ENCODE results near the gene TNK1. TPM values are rescaled to one million over a fixed set of nuclear protein-coding genes. Genes with fewer than 3 reads are reported as not detected.

The TNK1 gene
- total RNA-seq (2014; rRNA removed; shearing (Covaris generic)): 1.0 and 2.4 TPM in 2 replicates

GRCh38 chr17:7380855-7381683, at the start of gene TNK1:
Gene TNK1 (plus strand): TSS chr17:7381089. CDS start chr17:7382927, 1,838 bp downstream.

DNA sequence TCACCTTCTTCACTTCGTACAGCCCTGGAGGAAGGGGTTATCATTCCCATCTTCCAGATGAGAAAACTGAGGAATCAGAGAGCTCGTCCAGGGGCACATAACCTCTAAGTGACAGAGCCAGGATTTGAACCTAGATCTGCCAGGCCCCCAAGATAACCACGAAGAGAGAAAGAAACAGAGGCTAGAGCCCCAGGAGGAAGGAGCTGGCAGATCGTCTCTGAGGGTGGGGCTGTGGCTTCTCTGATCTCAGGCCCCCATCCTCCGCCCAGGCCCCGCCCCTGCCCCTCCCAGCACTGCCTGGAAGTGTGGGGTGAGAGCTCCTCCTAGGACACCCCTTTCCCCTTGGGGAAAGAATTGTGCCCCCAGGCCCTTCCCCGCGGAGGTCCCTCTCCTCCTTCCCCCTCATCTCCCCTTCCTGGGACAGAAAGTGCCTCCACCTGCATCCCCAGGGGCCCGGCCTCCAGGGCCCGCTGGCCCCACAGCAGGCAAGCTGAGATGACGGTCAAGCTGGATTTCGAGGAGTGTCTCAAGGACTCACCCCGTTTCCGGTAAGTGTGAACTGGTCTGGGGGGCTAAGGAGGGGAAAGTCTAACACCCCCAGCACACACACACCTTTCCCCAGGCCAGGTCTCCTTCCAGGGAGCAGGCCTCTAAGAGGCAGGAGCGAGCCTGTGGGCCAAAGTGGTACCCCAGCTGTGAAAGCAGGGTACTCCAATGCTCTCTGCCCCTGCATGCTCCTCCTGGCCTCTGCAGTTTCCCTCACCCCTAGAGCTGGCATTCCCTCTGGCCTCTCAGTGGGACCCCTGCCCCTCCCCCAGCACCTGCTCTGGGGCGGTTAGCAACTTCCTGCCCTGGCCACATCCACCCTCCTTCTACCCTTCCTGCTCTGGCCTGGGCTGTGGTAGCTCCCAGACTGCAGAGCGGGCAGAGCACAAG, 44.4 kb upstream of the TNK1 start, which contains the start of gene ACAP1:
Gene ACAP1, plus strand, starts transcription at position 290 of the 936 bp plus-strand sequence. Its CDS starts 206 bp downstream, at position 496.

GRCh38 chr17:7351665-7352502, 29.0 kb upstream of the TNK1 start, which contains the start of gene KCTD11:
Gene KCTD11 (plus strand): TSS chr17:7352162.

DNA sequence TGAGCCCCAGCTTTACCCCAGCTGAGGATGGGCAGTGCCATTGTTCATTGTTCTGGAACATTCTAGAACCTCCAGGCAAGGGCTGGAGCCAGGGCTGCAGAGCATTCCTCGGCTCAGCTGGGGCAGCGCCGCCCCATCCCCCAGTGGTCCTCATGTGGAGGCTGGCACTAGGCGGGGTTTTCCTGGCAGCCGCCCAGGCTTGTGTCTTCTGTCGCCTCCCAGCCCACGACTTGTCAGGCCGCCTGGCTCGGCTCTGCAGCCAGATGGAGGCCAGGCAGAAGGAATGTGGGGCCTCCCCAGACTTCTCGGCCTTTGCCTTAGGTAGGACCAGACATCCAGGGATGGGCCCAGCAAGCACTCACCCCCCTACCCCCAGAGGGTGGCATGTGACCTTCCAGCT, 25.8 kb upstream of the TNK1 start, which contains the start of gene TMEM95:
Gene TMEM95, plus strand, starts transcription at position 104 of the 400 bp plus-strand sequence. Its CDS starts 49 bp downstream, at position 153.

GRCh38 chr17:7394452-7395191, 13.7 kb downstream of the TNK1 start, which contains the start of gene PLSCR3:
Gene PLSCR3 (minus strand): TSS chr17:7394525. CDS start chr17:7394110, 415 bp downstream.

DNA sequence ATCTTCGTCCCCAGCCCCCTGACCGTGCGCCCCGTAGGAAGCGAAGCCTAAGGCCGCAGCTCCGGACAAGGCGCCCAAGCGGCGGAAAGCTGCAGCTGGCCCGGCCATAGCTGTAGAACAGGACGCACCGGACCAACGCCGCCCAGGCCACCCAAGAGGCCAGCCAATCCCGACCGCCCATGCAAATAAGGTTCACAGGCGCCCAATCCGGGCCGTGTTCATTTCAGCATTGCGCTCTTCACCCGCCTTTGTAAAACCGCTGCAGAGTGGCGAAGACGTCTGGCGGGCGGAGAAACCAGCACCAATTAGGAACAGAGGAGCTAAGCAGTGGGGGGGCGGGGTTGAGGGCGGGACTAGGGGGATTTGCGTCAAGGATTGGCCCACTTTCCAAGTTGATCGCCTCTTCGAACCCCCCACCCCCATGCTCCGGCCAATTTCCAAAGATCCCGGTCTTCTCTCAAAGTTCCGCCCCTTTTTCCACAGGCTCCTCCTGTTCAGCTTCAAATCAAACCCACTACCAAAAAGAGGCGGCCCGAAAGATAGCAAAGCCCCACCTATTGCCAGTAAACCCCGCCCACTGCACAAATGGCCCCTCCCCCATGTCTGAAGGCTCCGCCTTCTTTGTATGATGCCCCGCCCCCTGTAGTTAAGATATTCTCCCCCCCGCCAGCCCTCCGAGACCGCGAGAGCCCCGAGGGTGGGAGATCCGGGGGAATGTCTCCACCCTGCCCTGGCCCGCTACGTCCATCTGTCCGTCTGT, 23.3 kb downstream of the TNK1 start, which contains the start of gene TMEM256:
Gene TMEM256, minus strand, starts transcription at position 121 of the 760 bp plus-strand sequence. Its CDS starts 13 bp downstream, at position 108.

DNA sequence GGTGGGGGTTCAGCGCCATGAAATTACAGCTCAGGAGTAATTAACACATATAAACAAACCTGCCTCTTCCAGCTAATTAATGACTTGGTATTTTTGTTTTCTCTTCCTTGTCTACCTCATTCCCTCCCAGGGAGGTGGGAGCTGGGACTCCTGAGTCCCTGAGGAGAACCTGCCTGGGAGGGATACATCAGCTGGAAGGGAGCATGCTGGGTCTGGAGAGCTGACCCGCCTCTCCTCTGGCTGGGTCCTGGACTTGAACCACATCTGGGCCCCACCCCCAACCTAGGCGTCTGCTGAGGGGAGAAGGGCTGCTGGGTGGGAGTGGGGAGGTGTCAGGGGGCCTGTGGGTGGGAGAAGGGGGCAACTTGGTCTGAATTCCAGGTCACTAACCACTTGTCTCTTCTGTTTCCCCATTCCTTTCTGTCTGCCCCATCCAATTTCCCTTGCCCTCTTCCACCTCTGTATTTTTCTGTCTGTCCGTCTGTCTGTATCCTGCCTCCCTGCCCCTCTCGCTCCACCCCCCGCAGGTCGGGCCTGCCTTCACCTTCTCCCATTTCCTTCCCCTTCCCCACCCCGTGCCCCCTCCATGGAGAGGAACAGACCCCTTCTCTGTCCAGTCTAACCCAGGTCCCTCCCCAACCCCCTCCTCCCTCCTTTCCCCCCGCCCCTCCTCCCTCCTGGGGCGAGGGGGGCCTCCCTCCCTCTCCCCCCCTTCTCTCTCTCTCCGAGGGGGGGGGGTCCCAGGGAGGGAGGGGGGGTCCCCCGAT, 26.8 kb downstream of the TNK1 start, which contains the start of gene NLGN2:
Gene NLGN2, plus strand, starts transcription at position 361 of the 767 bp plus-strand sequence. CDS start 411 bp downstream, outside the sequence.

DNA sequence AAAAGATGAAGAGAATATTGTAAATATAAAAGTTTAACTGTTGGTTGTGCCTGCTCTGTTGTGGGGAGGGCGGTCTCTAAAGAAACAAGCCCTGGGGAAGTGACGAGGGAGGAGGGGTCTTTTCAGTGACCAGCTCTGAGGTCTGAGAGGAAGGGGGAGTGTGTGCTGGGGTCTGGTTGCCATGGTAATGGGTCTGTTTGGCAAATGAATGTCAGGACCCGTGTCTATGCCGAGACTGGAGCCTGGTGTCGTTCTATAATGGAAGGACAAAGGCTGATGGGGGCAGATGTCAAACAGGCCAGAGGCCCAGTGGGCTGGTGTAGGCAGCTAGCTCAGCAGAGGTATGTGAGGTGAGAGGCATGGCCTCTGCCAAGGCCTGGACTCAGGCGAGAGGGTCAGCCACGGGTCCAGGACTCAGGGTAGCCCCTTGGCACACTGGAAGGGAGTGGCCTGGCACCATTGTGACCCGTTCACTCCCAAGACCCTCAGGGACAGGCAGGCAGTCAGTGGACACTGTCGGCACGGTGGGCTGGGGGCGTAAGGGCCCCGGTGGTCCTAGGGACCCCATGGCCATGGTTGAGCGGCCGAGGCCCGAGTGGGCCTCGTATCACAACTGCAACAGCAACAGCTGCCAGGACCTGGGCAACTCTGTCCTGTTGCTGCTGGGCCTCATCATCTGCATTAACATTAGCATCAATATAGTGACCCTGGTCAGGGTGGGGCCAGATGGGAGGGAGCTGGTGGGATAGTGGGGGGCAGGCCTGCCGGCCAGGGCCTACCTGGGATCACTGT, 39.1 kb downstream of the TNK1 start, which contains the start of gene SPEM1:
Gene SPEM1, plus strand, starts transcription at position 506 of the 792 bp plus-strand sequence. Its CDS starts 61 bp downstream, at position 567.

GRCh38 chr17:7425316-7425715, 44.4 kb downstream of the TNK1 start, which contains the start of gene SPEM2:
Gene SPEM2 (plus strand): TSS chr17:7425616. CDS start chr17:7425689, 73 bp downstream.

DNA sequence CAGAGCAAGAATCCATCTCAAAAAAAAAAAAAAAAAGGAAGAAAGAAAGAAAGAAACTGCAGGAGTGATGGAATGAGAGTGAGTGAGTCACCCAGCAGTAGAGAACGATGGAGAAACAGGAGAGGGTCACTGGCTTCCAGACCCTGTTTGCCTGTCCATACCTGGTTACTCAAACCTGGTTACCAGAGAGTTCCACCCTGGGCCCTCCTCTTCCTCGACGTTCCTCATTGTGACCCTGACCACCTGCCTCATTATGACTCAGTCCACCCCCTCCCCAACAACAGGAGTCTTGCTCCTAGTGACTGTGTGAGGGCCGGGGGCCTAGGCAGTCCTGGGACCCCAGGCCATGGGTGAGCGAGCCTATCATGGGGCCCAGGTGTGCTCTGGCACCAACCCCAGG, 47.7 kb downstream of the TNK1 start, which contains the start of gene SPEM3:
Gene SPEM3, plus strand, starts transcription at position 301 of the 400 bp plus-strand sequence. Its CDS starts 46 bp downstream, at position 347.

Other genes with a start within 250 kb of the TNK1 start
- gene ASGR1, start 201.7 kb upstream of the TNK1 start, total RNA-seq (2014; rRNA removed; shearing (Covaris generic)): 2.0 and 3.1 TPM in 2 replicates
- 18.1 and 25.8 TPM in 2 replicates for gene DLG4, start 161.3 kb upstream of the TNK1 start, total RNA-seq (2014; rRNA removed; shearing (Covaris generic))
- 659 and 664 TPM in 2 replicates for gene ACADVL, start 161.2 kb upstream of the TNK1 start, total RNA-seq (2014; rRNA removed; shearing (Covaris generic))
- 67.9 and 69.8 TPM in 2 replicates for gene DVL2, start 146.6 kb upstream of the TNK1 start, total RNA-seq (2014; rRNA removed; shearing (Covaris generic))
- 52.4 and 54.4 TPM in 2 replicates for gene PHF23, start 141.6 kb upstream of the TNK1 start, total RNA-seq (2014; rRNA removed; shearing (Covaris generic))
- 147 and 165 TPM in 2 replicates for gene GABARAP, start 138.6 kb upstream of the TNK1 start, total RNA-seq (2014; rRNA removed; shearing (Covaris generic))
- 53.1 and 75.3 TPM in 2 replicates for gene CTDNEP1, start 129.4 kb upstream of the TNK1 start, total RNA-seq (2014; rRNA removed; shearing (Covaris generic))
- gene ELP5, start 128.9 kb upstream of the TNK1 start, total RNA-seq (2014; rRNA removed; shearing (Covaris generic)): 69.7 and 99.4 TPM in 2 replicates
- gene CLDN7, start 118.6 kb upstream of the TNK1 start, total RNA-seq (2014; rRNA removed; shearing (Covaris generic)): 0.49 and 0.50 TPM in 2 replicates
- 0.05 TPM in 1 of 2 replicates, not detected in the other for gene SLC2A4, start 99.4 kb upstream of the TNK1 start, total RNA-seq (2014; rRNA removed; shearing (Covaris generic))
- gene YBX2, start 86.5 kb upstream of the TNK1 start, total RNA-seq (2014; rRNA removed; shearing (Covaris generic)): not detected in 2 replicates
- gene EIF5A, start 73.5 kb upstream of the TNK1 start, total RNA-seq (2014; rRNA removed; shearing (Covaris generic)): 1,009 and 1,089 TPM in 2 replicates
- gene GPS2, start 65.7 kb upstream of the TNK1 start, total RNA-seq (2014; rRNA removed; shearing (Covaris generic)): 97.9 and 100 TPM in 2 replicates
- gene NEURL4, start 51.8 kb upstream of the TNK1 start, total RNA-seq (2014; rRNA removed; shearing (Covaris generic)): 14.2 and 17.0 TPM in 2 replicates
- gene ACAP1, start 44.6 kb upstream of the TNK1 start, total RNA-seq (2014; rRNA removed; shearing (Covaris generic)): 2.5 and 5.1 TPM in 2 replicates
- gene KCTD11, start 28.9 kb upstream of the TNK1 start, total RNA-seq (2014; rRNA removed; shearing (Covaris generic)): 5.3 and 7.2 TPM in 2 replicates
- gene TMEM95, start 25.9 kb upstream of the TNK1 start, total RNA-seq (2014; rRNA removed; shearing (Covaris generic)): not detected in 2 replicates
- 32.1 and 34.0 TPM in 2 replicates for gene PLSCR3, start 13.4 kb downstream of the TNK1 start, total RNA-seq (2014; rRNA removed; shearing (Covaris generic))
- gene TMEM256, start 23.0 kb downstream of the TNK1 start, total RNA-seq (2014; rRNA removed; shearing (Covaris generic)): 111 and 127 TPM in 2 replicates
- 9.7 and 10.0 TPM in 2 replicates for gene NLGN2, start 26.8 kb downstream of the TNK1 start, total RNA-seq (2014; rRNA removed; shearing (Covaris generic))
- not detected in 2 replicates for gene SPEM1, start 39.2 kb downstream of the TNK1 start, total RNA-seq (2014; rRNA removed; shearing (Covaris generic))
- not detected in 2 replicates for gene SPEM2, start 44.5 kb downstream of the TNK1 start, total RNA-seq (2014; rRNA removed; shearing (Covaris generic))
- not detected in 2 replicates for gene SPEM3, start 47.8 kb downstream of the TNK1 start, total RNA-seq (2014; rRNA removed; shearing (Covaris generic))
- gene TMEM102, start 54.3 kb downstream of the TNK1 start, total RNA-seq (2014; rRNA removed; shearing (Covaris generic)): 4.0 and 7.8 TPM in 2 replicates
- gene FGF11, start 58.4 kb downstream of the TNK1 start, total RNA-seq (2014; rRNA removed; shearing (Covaris generic)): 0.38 and 0.98 TPM in 2 replicates
- gene CHRNB1, start 64.0 kb downstream of the TNK1 start, total RNA-seq (2014; rRNA removed; shearing (Covaris generic)): 6.1 and 6.9 TPM in 2 replicates
- gene ZBTB4, start 98.5 kb downstream of the TNK1 start, total RNA-seq (2014; rRNA removed; shearing (Covaris generic)): 12.8 and 13.5 TPM in 2 replicates
- not detected in 2 replicates for gene SLC35G6, start 100.4 kb downstream of the TNK1 start, total RNA-seq (2014; rRNA removed; shearing (Covaris generic))
- gene POLR2A, start 103.3 kb downstream of the TNK1 start, total RNA-seq (2014; rRNA removed; shearing (Covaris generic)): 53.6 and 115 TPM in 2 replicates
- 0.45 and 0.66 TPM in 2 replicates for gene TNFSF12, start 168.0 kb downstream of the TNK1 start, total RNA-seq (2014; rRNA removed; shearing (Covaris generic))
- gene TNFSF13, start 177.7 kb downstream of the TNK1 start, total RNA-seq (2014; rRNA removed; shearing (Covaris generic)): 0.90 and 1.5 TPM in 2 replicates
- 96.6 and 98.8 TPM in 2 replicates for gene SENP3, start 180.8 kb downstream of the TNK1 start, total RNA-seq (2014; rRNA removed; shearing (Covaris generic))
- gene CD68, start 198.5 kb downstream of the TNK1 start, total RNA-seq (2014; rRNA removed; shearing (Covaris generic)): 29.1 and 38.4 TPM in 2 replicates
- 88.3 and 111 TPM in 2 replicates for gene MPDU1, start 202.8 kb downstream of the TNK1 start, total RNA-seq (2014; rRNA removed; shearing (Covaris generic))
- 0.60 TPM in 1 of 2 replicates, not detected in the other for gene SOX15, start 209.0 kb downstream of the TNK1 start, total RNA-seq (2014; rRNA removed; shearing (Covaris generic))
- gene FXR2, start 233.8 kb downstream of the TNK1 start, total RNA-seq (2014; rRNA removed; shearing (Covaris generic)): 78.4 and 79.8 TPM in 2 replicates
- gene SAT2, start 246.7 kb downstream of the TNK1 start, total RNA-seq (2014; rRNA removed; shearing (Covaris generic)): 36.6 and 36.9 TPM in 2 replicates
- not detected in 2 replicates for gene SHBG, start 249.0 kb downstream of the TNK1 start, total RNA-seq (2014; rRNA removed; shearing (Covaris generic))